ENCODE results near the gene FAP. TPM values are rescaled to one million over a fixed set of nuclear protein-coding genes. Genes with fewer than 3 reads are reported as not detected.
A peak's percentile ranks its signal among the peaks of the same experiment; 100 is the strongest.

The FAP gene
- total RNA-seq, 1 experiment from 2014 or later, result not detected

GRCh38 chr2:162212366-162212765 lies 30.9 kb downstream of the FAP start:
- intact Hi-C loops (cut with micrococcal nuclease), result loop anchor here (2.0 kb wide), 1 partner anchor 60 kb away; the partner anchor contains the start of gene GCG
- CTCF ChIA-PET, result no interaction called here
- H3K9me3 ChIP-seq (ENCODE audit: low read length), result no peaks in the 10 kb centered on the region
- TF ChIP-seq, protein P1, sequence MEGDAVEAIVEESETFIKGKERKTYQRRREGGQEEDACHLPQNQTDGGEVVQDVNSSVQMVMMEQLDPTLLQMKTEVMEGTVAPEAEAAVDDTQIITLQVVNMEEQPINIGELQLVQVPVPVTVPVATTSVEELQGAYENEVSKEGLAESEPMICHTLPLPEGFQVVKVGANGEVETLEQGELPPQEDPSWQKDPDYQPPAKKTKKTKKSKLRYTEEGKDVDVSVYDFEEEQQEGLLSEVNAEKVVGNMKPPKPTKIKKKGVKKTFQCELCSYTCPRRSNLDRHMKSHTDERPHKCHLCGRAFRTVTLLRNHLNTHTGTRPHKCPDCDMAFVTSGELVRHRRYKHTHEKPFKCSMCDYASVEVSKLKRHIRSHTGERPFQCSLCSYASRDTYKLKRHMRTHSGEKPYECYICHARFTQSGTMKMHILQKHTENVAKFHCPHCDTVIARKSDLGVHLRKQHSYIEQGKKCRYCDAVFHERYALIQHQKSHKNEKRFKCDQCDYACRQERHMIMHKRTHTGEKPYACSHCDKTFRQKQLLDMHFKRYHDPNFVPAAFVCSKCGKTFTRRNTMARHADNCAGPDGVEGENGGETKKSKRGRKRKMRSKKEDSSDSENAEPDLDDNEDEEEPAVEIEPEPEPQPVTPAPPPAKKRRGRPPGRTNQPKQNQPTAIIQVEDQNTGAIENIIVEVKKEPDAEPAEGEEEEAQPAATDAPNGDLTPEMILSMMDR (conservative IDR thresholded peaks at IDR 0.05; ENCODE audit: low read depth, low read length), result no peak
- no peak for TF ChIP-seq EZH2phosphoT487 (IDR thresholded peaks at IDR 0.05; ENCODE audit: borderline replicate concordance, low read length)
- no peak for TF ChIP-seq EZH2 (IDR thresholded peaks at IDR 0.05; ENCODE audit: low read length, unreplicated experiment)
- H3K4me1 ChIP-seq (ENCODE audit: insufficient read depth, low read length), result peaks cover 9% of the 10 kb centered on the region; the same call in 1 of the 2 replicates
- no peak overlapping the region for H3K27ac ChIP-seq (ENCODE audit: low read length)
- no TSS peak for BruUV-seq (replicated peaks)
- DNase-seq (peak; percentile 38), ATAC-seq (peak; percentile 77)
- H3F3A ChIP-seq (ENCODE audit: low read length, unreplicated experiment), result no peaks in the 10 kb centered on the region
- H3K9me2 ChIP-seq (replicated peaks; ENCODE audit: low read length), result no peaks in the 10 kb centered on the region
- H3K79me2 ChIP-seq (ENCODE audit: low read length), result no peaks in the 10 kb centered on the region
- POLR2A ChIA-PET (ENCODE audit: unreplicated experiment), result no interaction called here
- no peak overlapping the region for H2AFZ ChIP-seq (ENCODE audit: low read length)
- H4K20me1 ChIP-seq (ENCODE audit: low read length), result no peaks in the 10 kb centered on the region
- H3K9ac ChIP-seq (ENCODE audit: low read length), result no peak overlapping the region
- H3K27me3 ChIP-seq (ENCODE audit: low read length), result no peaks in the 10 kb centered on the region
- H3K4me3 ChIP-seq (ENCODE audit: low read length), result no peak overlapping the region
- H3K36me3 ChIP-seq (ENCODE audit: low read depth, low read length), result no peaks in the 10 kb centered on the region
- H3K4me2 ChIP-seq (ENCODE audit: low read length), result no peak overlapping the region; the same call in 1 of the 2 replicates

GRCh38 chr2:162211732-162212131 lies 31.5 kb downstream of the FAP start:
- H3K9ac ChIP-seq (ENCODE audit: low read length), result no peak overlapping the region
- H3K4me2 ChIP-seq (ENCODE audit: low read length), result no peak overlapping the region
- intact Hi-C loops (cut with micrococcal nuclease), result loop anchor here (2.0 kb wide), 1 partner anchor 59 kb away; the partner anchor contains the start of gene GCG
- BruUV-seq (replicated peaks), result no TSS peak
- ATAC-seq (0 out of 2 replicates have a peak, but pooled peaks have one; percentile 31), DNase-seq (peak; percentile 23)
- no peaks in the 10 kb centered on the region for H3K27me3 ChIP-seq (ENCODE audit: low read length)
- H3F3A ChIP-seq (ENCODE audit: low read length, unreplicated experiment), result no peaks in the 10 kb centered on the region
- H3K4me1 ChIP-seq (ENCODE audit: insufficient read depth, low read length), result peaks cover 9% of the 10 kb centered on the region; the same call in 1 of the 2 replicates
- TF ChIP-seq EZH2phosphoT487 (IDR thresholded peaks at IDR 0.05; ENCODE audit: borderline replicate concordance, low read length) (no peak), EZH2 (IDR thresholded peaks at IDR 0.05; ENCODE audit: low read length, unreplicated experiment) (no peak)
- TF ChIP-seq, protein P1 (conservative IDR thresholded peaks at IDR 0.05; ENCODE audit: low read depth, low read length), result no peak
- ChIA-PET POLR2A (ENCODE audit: unreplicated experiment) (no interaction called here), CTCF (no interaction called here)
- H3K9me2 ChIP-seq (replicated peaks; ENCODE audit: low read length), result no peaks in the 10 kb centered on the region
- H3K4me3 ChIP-seq (ENCODE audit: low read length), result no peak overlapping the region
- H3K9me3 ChIP-seq (ENCODE audit: low read length), result no peaks in the 10 kb centered on the region
- no peaks in the 10 kb centered on the region for H3K36me3 ChIP-seq (ENCODE audit: low read depth, low read length)
- no peak overlapping the region for H2AFZ ChIP-seq (ENCODE audit: low read length)
- no peaks in the 10 kb centered on the region for H4K20me1 ChIP-seq (ENCODE audit: low read length)
- H3K79me2 ChIP-seq (ENCODE audit: low read length), result no peaks in the 10 kb centered on the region
- H3K27ac ChIP-seq (ENCODE audit: low read length), result no peak overlapping the region

GRCh38 chr2:162210385-162210784 lies 32.9 kb downstream of the FAP start:
- BruUV-seq (replicated peaks), result no TSS peak
- no peaks in the 10 kb centered on the region for H3F3A ChIP-seq (ENCODE audit: low read length, unreplicated experiment)
- no peak for DNase-seq
- no peaks in the 10 kb centered on the region for H3K36me3 ChIP-seq (ENCODE audit: low read depth, low read length)
- TF ChIP-seq EZH2 (IDR thresholded peaks at IDR 0.05; ENCODE audit: low read length, unreplicated experiment) (no peak), EZH2phosphoT487 (IDR thresholded peaks at IDR 0.05; ENCODE audit: borderline replicate concordance, low read length) (no peak)
- TF ChIP-seq, protein P1 (conservative IDR thresholded peaks at IDR 0.05; ENCODE audit: low read depth, low read length), result no peak
- no peak overlapping the region for H3K4me2 ChIP-seq (ENCODE audit: low read length)
- 0 out of 2 replicates have a peak, but pooled peaks have one; percentile 27 for ATAC-seq
- no peaks in the 10 kb centered on the region for H3K79me2 ChIP-seq (ENCODE audit: low read length)
- POLR2A ChIA-PET (ENCODE audit: unreplicated experiment), result no interaction called here
- CTCF ChIA-PET, result no interaction called here
- H3K4me3 ChIP-seq (ENCODE audit: low read length), result no peak overlapping the region
- H3K27me3 ChIP-seq (ENCODE audit: low read length), result no peaks in the 10 kb centered on the region
- H3K4me1 ChIP-seq (ENCODE audit: insufficient read depth, low read length), result peaks cover 9% of the 10 kb centered on the region; the same call in 1 of the 2 replicates
- H3K9ac ChIP-seq (ENCODE audit: low read length), result no peak overlapping the region
- H4K20me1 ChIP-seq (ENCODE audit: low read length), result no peaks in the 10 kb centered on the region
- no peaks in the 10 kb centered on the region for H3K9me2 ChIP-seq (replicated peaks; ENCODE audit: low read length)
- H3K9me3 ChIP-seq (ENCODE audit: low read length), result no peaks in the 10 kb centered on the region
- H3K27ac ChIP-seq (ENCODE audit: low read length), result no peak overlapping the region
- intact Hi-C loops (cut with micrococcal nuclease), result no loop called here
- no peak overlapping the region for H2AFZ ChIP-seq (ENCODE audit: low read length)
